HepG2 (cell line): ENCODE data around the gene ARHGAP45. TPM values are rescaled to one million over a fixed set of nuclear protein-coding genes. Genes with fewer than 3 reads are reported as not detected.

ENCODE experiments used
- ATF1 ChIP-seq: IDR thresholded peaks from 2 replicates; pipeline ENCODE4 v1.6.1; 2016; ENCODE audit warnings: mild to moderate bottlenecking, control low read depth
- ATF7-NPFF ChIP-seq: sonication (generic); formaldehyde crosslinking; IDR thresholded peaks from 2 replicates; pipeline ENCODE4 v1.8.1; 2023; ENCODE audit warnings: mild to moderate bottlenecking, low read depth, missing genetic modification reagents, moderate library complexity
- EEA1 ChIP-seq: sonication (generic); formaldehyde crosslinking; IDR thresholded peaks from 2 replicates; pipeline ENCODE4 v1.5.1; 2020; ENCODE audit warnings: mild to moderate bottlenecking, missing genetic modification reagents, borderline replicate concordance
- ELF3 ChIP-seq: IDR thresholded peaks from 2 replicates; pipeline ENCODE4 v1.6.1; 2016; ENCODE audit warnings: missing genetic modification reagents, missing compliant biosample characterization
- HNF4G ChIP-seq, 2 experiments: sonication (generic) in 1 of 2; formaldehyde crosslinking in 1 of 2; IDR thresholded peaks; 2 replicates each; pipeline versions ENCODE4 v1.4.0 to v1.6.1; 2011 to 2020; ENCODE audit warnings: borderline replicate concordance in 2 of 2, low read depth in 2 of 2, mild to moderate bottlenecking in 2 of 2, low read length in 1 of 2, missing genetic modification reagents in 1 of 2, moderate library complexity in 1 of 2
- HNRNPLL ChIP-seq: fragments of 200-400 bp; formaldehyde crosslinking; IDR thresholded peaks from 2 replicates; pipeline ENCODE4 v1.6.1; 2017; ENCODE audit warnings: mild to moderate bottlenecking, low read depth, low read length; ENCODE audit not compliant: poor library complexity, severe bottlenecking
- KDM5B ChIP-seq: sonication (generic); formaldehyde crosslinking; IDR thresholded peaks from 2 replicates; pipeline ENCODE4 v1.4.0; 2020; ENCODE audit warnings: missing genetic modification reagents, mild to moderate bottlenecking, borderline replicate concordance
- KLF12 ChIP-seq: sonication (generic); formaldehyde crosslinking; IDR thresholded peaks from 2 replicates; pipeline ENCODE4 v1.4.0; 2020; ENCODE audit warnings: missing genetic modification reagents, borderline replicate concordance
- MAZ ChIP-seq, 2 experiments: sonication (generic) in 1 of 2; formaldehyde crosslinking in 1 of 2; IDR thresholded peaks; 2 replicates each; pipeline versions ENCODE4 v1.5.0 to v1.6.1; 2012 to 2020; ENCODE audit warnings: low read depth in 2 of 2, mild to moderate bottlenecking in 2 of 2, borderline replicate concordance in 1 of 2, improper control_type of control experiment in 1 of 2, low read length in 1 of 2, missing genetic modification reagents in 1 of 2, moderate library complexity in 1 of 2
- NONO ChIP-seq, 2 experiments: fragments of 450-650 bp in 1 of 2; sonication (generic) in 1 of 2; formaldehyde crosslinking in 1 of 2; IDR thresholded peaks in 1 of 2; conservative IDR thresholded peaks in 1 of 2; 2 replicates each; pipeline versions ENCODE4 v1.6.1 to v1.8.0; 2017 to 2022; ENCODE audit warnings: mild to moderate bottlenecking in 1 of 2, missing genetic modification reagents in 1 of 2, moderate library complexity in 1 of 2
- PPARG ChIP-seq: conservative IDR thresholded peaks from 2 replicates; pipeline ENCODE4 v1.6.1; 2016; ENCODE audit warnings: missing biosample characterization, missing genetic modification reagents
- TBP ChIP-seq: sonication (generic); formaldehyde crosslinking; IDR thresholded peaks from 2 replicates; pipeline ENCODE4 v1.5.0; 2020; ENCODE audit warnings: missing genetic modification reagents
- ZMAT3 ChIP-seq: sonication (generic); formaldehyde crosslinking; conservative IDR thresholded peaks from 2 replicates; pipeline ENCODE4 v1.7.0; 2021; ENCODE audit warnings: missing genetic modification reagents
- ZNF431 ChIP-seq: sonication (generic); formaldehyde crosslinking; IDR thresholded peaks from 2 replicates; pipeline ENCODE4 v1.9.0; 2022; ENCODE audit warnings: missing genetic modification reagents, low read depth, mild to moderate bottlenecking, borderline replicate concordance
- ZNF510 ChIP-seq: sonication (generic); formaldehyde crosslinking; IDR thresholded peaks from 2 replicates; pipeline ENCODE4 v1.4.0; 2020; ENCODE audit warnings: low read depth, mild to moderate bottlenecking, missing genetic modification reagents
- ZNF556 ChIP-seq: sonication (generic); formaldehyde crosslinking; IDR thresholded peaks from 2 replicates; pipeline ENCODE4 v1.4.0; 2020; ENCODE audit warnings: mild to moderate bottlenecking, missing genetic modification reagents, borderline replicate concordance
- ZNF567 ChIP-seq: sonication (generic); formaldehyde crosslinking; IDR thresholded peaks from 2 replicates; pipeline ENCODE4 v1.8.1; 2023; ENCODE audit warnings: mild to moderate bottlenecking, missing genetic modification reagents, borderline replicate concordance
- ZNF747 ChIP-seq: sonication (generic); formaldehyde crosslinking; IDR thresholded peaks from 2 replicates; pipeline ENCODE4 v1.8.1; 2023; ENCODE audit warnings: missing genetic modification reagents, mild to moderate bottlenecking, borderline replicate concordance
- polyA plus RNA-seq, 8 experiments: library from polyadenylated mRNA; depleted of rRNA in 3 of 8; stranded (reverse) in 7 of 8; unstranded in 1 of 8; fragments of >200 nt; fragmentation: Illumina TruSeq in 4 of 8; extraction: Trizol in 4 of 8; gene quantifications; 2 replicates each; pipeline versions ENCODE4 v1.2.1 to v1.2.3, GENCODE V29; 2011 to 2016; ENCODE audit warnings: low read depth in 4 of 8, missing spikeins in 1 of 8, mixed read lengths in 1 of 8; ENCODE audit not compliant: insufficient read depth in 1 of 8
- total RNA-seq, 5 experiments: library from RNA; depleted of rRNA; stranded (reverse); fragments of >200 nt; fragmentation: Illumina TruSeq; extraction: Trizol; gene quantifications; 2 replicates each; pipeline ENCODE4 v1.2.3, GENCODE V29; 2016; ENCODE audit warnings: low read depth in 1 of 5
- TF ChIP-seq, protein P1 (sequence below): IDR thresholded peaks from 2 replicates; pipeline ENCODE4 v1.6.1; 2016; ENCODE audit warnings: mild to moderate bottlenecking, missing biosample characterization, missing genetic modification reagents
- TF ChIP-seq, protein P2 (sequence below), 2 experiments: IDR thresholded peaks; 2 replicates each; pipeline ENCODE4 v1.6.1; 2011 to 2012; ENCODE audit warnings: low read length in 2 of 2, borderline replicate concordance in 1 of 2, low read depth in 1 of 2, mild to moderate bottlenecking in 1 of 2, moderate library complexity in 1 of 2
- TF ChIP-seq, protein P3 (sequence below): sonication (generic); formaldehyde crosslinking; IDR thresholded peaks from 2 replicates; pipeline ENCODE4 v1.4.0; 2020; ENCODE audit warnings: mild to moderate bottlenecking, missing genetic modification reagents
- TF ChIP-seq, protein P4 (sequence below): sonication (generic); IDR thresholded peaks from 2 replicates; pipeline ENCODE4 v1.6.1; 2016; ENCODE audit warnings: low read depth, borderline replicate concordance

ARHGAP45 gene
- total and polyA plus RNA-seq, 2 of the 13 experiments (the other 11 are each of a cell fraction or from before 2014, with no cell fraction given), result 0.84 to 32.0 TPM

DNA sequence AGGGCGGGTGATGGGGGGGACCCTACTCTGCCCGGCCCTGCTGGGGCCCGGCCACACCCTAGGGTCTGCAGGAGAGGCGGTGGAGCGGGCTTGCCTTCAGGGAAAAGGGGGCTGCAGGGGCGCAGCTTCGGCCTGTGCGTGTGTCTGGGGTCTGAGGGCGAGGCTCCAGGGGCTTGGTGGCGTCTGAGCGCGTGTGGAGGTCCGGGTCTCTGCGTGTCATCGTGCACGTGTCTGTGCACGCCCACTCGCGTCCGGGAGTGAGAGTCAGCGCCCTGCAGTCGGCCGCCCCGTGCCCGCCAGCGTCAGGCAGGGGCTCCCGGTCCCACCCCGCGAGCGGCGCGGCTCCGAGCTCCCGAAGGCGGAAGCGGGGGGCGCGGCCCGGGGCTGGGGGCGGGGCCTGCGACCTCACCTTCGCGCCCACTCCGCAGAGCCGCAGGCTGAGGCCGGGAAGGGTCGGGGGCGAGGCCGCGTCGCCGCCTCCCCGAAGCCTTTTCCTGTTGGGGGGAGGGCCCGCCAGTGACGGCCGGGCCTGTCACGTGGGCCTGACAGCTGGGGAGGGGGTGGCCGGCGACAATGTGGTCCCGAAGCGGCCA is at the start of gene ARHGAP45 (continued):
- no peak for TF ChIP-seq NONO (IDR thresholded peaks at IDR 0.05)
- TF ChIP-seq NONO (CRISPR knock-in tag; conservative IDR thresholded peaks at IDR 0.05), result 0 out of 2 replicates have a peak, but pooled peaks have one; percentile 30
- 0 out of 2 replicates have a peak, but pooled peaks have one; percentile 19 for TF ChIP-seq EEA1 (CRISPR knock-in tag)
- TF ChIP-seq ZNF747 (CRISPR knock-in tag), result 0 out of 2 replicates have a peak, but pooled peaks have one; percentile 7
- TF ChIP-seq HNF4G (IDR thresholded peaks at IDR 0.05; ENCODE audit: borderline replicate concordance, low read depth, low read length), result no peak
- 0 out of 2 replicates have a peak, but pooled peaks have one; percentile 36 for TF ChIP-seq HNF4G (CRISPR knock-in tag; IDR thresholded peaks at IDR 0.05; ENCODE audit: borderline replicate concordance, low read depth)
- TF ChIP-seq, protein P1, sequence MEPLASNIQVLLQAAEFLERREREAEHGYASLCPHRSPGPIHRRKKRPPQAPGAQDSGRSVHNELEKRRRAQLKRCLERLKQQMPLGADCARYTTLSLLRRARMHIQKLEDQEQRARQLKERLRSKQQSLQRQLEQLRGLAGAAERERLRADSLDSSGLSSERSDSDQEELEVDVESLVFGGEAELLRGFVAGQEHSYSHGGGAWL (CRISPR knock-in tag), result peak; percentile 11; the same call in 1 of the 2 replicates
- no peak for TF ChIP-seq ZNF431 (CRISPR knock-in tag)
- peak; percentile 18 for TF ChIP-seq HNRNPLL
- TF ChIP-seq ZNF567 (CRISPR knock-in tag), result 0 out of 2 replicates have a peak, but pooled peaks have one; percentile 33
- no peak for TF ChIP-seq ATF1 (CRISPR knock-in tag)
- peak; percentile 46; the same call in 1 of the 2 replicates for TF ChIP-seq KDM5B (CRISPR knock-in tag)
- 0 out of 2 replicates have a peak, but pooled peaks have one; percentile 12 for TF ChIP-seq PPARG (CRISPR knock-in tag)
- peak; percentile 72; the same call in 1 of the 2 replicates for TF ChIP-seq ELF3
- TF ChIP-seq KLF12 (CRISPR knock-in tag), result no peak
- no peak for TF ChIP-seq TBP (CRISPR knock-in tag)
- TF ChIP-seq ATF7-NPFF, result peak; percentile 14; the same call in 1 of the 2 replicates
- 0 out of 2 replicates have a peak, but pooled peaks have one; percentile 56 for TF ChIP-seq ZNF556
- no peak for TF ChIP-seq ZMAT3 (CRISPR knock-in tag)
- TF ChIP-seq, protein P2, sequence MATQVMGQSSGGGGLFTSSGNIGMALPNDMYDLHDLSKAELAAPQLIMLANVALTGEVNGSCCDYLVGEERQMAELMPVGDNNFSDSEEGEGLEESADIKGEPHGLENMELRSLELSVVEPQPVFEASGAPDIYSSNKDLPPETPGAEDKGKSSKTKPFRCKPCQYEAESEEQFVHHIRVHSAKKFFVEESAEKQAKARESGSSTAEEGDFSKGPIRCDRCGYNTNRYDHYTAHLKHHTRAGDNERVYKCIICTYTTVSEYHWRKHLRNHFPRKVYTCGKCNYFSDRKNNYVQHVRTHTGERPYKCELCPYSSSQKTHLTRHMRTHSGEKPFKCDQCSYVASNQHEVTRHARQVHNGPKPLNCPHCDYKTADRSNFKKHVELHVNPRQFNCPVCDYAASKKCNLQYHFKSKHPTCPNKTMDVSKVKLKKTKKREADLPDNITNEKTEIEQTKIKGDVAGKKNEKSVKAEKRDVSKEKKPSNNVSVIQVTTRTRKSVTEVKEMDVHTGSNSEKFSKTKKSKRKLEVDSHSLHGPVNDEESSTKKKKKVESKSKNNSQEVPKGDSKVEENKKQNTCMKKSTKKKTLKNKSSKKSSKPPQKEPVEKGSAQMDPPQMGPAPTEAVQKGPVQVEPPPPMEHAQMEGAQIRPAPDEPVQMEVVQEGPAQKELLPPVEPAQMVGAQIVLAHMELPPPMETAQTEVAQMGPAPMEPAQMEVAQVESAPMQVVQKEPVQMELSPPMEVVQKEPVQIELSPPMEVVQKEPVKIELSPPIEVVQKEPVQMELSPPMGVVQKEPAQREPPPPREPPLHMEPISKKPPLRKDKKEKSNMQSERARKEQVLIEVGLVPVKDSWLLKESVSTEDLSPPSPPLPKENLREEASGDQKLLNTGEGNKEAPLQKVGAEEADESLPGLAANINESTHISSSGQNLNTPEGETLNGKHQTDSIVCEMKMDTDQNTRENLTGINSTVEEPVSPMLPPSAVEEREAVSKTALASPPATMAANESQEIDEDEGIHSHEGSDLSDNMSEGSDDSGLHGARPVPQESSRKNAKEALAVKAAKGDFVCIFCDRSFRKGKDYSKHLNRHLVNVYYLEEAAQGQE (IDR thresholded peaks at IDR 0.05; ENCODE audit: borderline replicate concordance in 1 of 2, low read depth in 1 of 2, low read length in 2 of 2), result no peak
- TF ChIP-seq MAZ (IDR thresholded peaks at IDR 0.05; ENCODE audit: borderline replicate concordance, low read depth, low read length), result no peak
- TF ChIP-seq MAZ (CRISPR knock-in tag; IDR thresholded peaks at IDR 0.05; ENCODE audit: low read depth), result no peak
- TF ChIP-seq ZNF510 (CRISPR knock-in tag), result 0 out of 2 replicates have a peak, but pooled peaks have one; percentile 71
- TF ChIP-seq, protein P3, sequence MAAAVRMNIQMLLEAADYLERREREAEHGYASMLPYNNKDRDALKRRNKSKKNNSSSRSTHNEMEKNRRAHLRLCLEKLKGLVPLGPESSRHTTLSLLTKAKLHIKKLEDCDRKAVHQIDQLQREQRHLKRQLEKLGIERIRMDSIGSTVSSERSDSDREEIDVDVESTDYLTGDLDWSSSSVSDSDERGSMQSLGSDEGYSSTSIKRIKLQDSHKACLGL (CRISPR knock-in tag), result peak; percentile 46; the same call in 1 of the 2 replicates
- TF ChIP-seq, protein P4, sequence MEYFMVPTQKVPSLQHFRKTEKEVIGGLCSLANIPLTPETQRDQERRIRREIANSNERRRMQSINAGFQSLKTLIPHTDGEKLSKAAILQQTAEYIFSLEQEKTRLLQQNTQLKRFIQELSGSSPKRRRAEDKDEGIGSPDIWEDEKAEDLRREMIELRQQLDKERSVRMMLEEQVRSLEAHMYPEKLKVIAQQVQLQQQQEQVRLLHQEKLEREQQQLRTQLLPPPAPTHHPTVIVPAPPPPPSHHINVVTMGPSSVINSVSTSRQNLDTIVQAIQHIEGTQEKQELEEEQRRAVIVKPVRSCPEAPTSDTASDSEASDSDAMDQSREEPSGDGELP, result peak; percentile 67; the same call in 1 of the 2 replicates
